IPS DF 6.9 (cell line): ENCODE measurements around the gene FIBCD1.
"Not testable (repeated sequence)": the region's sequence is repeated elsewhere in the genome, so short reads cannot be mapped to it uniquely, and the experiment has no call there.

ENCODE experiments used
- DNase-seq: peaks from one replicate; pipeline ENCODE4 v3.0.0-alpha.2; 2013; ENCODE audit warnings: low read depth, low spot score
- H3K27ac ChIP-seq: one replicate; pipeline ENCODE4 v1.5.1; 2013; ENCODE audit warnings: low read length, control low read depth
- H3K27me3 ChIP-seq: 2 replicates; pipeline ENCODE4 v1.6.1; 2013; ENCODE audit warnings: mild to moderate bottlenecking, low read length; ENCODE audit not compliant: control insufficient read depth, insufficient read depth
- H3K36me3 ChIP-seq: 2 replicates; pipeline ENCODE4 v1.6.1; 2013; ENCODE audit warnings: low read length; ENCODE audit not compliant: control insufficient read depth, insufficient read depth
- H3K4me1 ChIP-seq: 2 replicates; pipeline ENCODE4 v1.6.1; 2013; ENCODE audit warnings: low read length; ENCODE audit not compliant: control insufficient read depth, insufficient read depth
- H3K4me3 ChIP-seq: 2 replicates; pipeline ENCODE4 v1.5.1; 2013; ENCODE audit warnings: mild to moderate bottlenecking, low read length
- H3K9me3 ChIP-seq: 2 replicates; pipeline ENCODE4 v1.6.1; 2013; ENCODE audit warnings: low read length, inconsistent platforms; ENCODE audit not compliant: control insufficient read depth, insufficient read depth
- WGBS: extraction: QIAGEN DNeasy Blood & Tissue Kit; methylation state at CpG from one replicate; pipeline ENCODE4 v1.1.7; 2013; ENCODE audit warnings: mixed read lengths, missing lambda C conversion rate; ENCODE audit not compliant: insufficient read length, insufficient coverage; 5-methylcytosine and 5-hydroxymethylcytosine counted together

FIBCD1 gene

DNA sequence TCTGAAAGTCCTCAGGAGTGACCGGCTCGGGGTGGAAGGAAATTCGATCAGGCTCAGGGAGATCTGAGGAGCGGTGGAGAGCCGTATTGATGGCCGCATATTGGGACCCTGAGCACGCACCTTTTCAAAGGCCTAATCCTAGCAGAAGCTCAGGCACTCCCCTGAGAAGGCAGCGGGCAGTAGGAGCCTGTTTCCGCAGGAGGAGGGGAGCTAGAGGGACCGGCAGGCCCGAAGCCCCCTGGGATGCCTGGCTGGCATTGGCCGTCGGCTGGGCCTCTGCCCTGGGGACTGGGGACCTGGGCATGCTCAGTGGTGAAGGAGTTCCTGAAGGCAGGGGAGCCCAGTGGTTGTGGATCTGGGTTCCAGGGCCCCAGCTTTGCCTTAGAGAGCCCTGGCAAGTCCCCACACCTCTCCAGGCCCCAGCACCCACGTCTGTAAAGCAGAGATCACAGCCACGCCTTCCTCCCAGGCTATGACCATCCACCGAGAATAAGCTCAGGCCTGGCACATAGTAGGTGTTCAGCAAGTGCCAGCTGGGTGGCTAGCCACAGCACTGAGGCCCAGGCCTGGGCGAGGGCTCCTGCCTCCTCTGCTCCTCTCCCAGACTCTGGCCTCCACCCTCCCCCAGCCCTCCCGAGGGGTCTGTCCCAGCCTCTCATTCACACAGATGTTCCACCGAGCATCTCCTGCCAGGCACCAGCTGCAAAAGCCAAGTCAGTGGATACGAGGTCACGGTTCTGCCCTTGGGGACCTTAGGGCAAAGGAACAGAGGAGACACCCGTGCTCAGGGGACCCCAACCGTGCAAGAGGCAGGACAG is 25.2 kb downstream of the FIBCD1 start:
- H3K9me3 ChIP-seq, result no peaks in the 10 kb centered on the region
- no peak for DNase-seq
- no CpG with 5 or more reads among the region's 23 CpGs for WGBS
- no peaks in the 10 kb centered on the region for H3K27me3 ChIP-seq
- no peak overlapping the region for H3K27ac ChIP-seq
- peaks cover 1% of the 10 kb centered on the region; the same call in 1 of the 2 replicates for H3K4me1 ChIP-seq
- H3K36me3 ChIP-seq, result no peaks in the 10 kb centered on the region
- H3K4me3 ChIP-seq, result no peak overlapping the region

DNA sequence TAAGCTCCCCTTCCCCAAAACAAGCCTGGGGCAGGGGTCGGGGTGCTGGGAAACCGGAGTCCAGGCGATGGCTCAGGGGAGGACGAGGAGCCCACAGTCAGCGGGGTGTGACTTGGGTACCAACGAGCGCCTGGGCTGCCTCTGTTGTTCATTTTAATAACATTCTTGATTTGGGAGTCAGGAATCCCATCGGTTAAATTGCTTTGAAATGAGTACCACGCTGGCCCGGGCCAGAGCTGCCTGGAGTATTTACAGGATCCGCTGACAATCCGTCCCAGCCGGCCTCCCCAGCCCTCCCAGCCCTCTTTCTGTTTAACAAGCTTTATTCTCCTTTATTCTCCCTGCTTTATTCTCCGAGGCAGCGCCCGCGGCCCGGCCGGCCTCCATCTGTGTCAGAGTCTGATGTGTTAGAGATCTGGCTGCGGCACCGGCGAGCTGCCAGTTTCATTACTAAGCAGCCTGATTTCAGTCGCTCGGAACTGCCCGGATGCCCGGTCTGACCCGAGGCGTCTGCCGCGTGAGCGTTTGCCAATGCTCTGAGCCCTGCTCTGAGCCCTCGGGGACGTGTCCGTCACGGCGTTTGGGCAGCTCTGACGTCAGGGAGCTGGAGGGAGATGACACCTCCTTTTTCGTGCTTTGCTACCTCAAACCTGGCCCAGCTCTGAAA is 26.0 kb downstream of the FIBCD1 start:
- no peaks in the 10 kb centered on the region for H3K9me3 ChIP-seq
- WGBS, result no CpG with 5 or more reads among the region's 38 CpGs
- DNase-seq, result no peak
- no peaks in the 10 kb centered on the region for H3K27me3 ChIP-seq
- H3K4me1 ChIP-seq, result peaks cover 1% of the 10 kb centered on the region; the same call in 1 of the 2 replicates
- no peak overlapping the region for H3K4me3 ChIP-seq
- H3K36me3 ChIP-seq, result no peaks in the 10 kb centered on the region
- no peak overlapping the region for H3K27ac ChIP-seq

DNA sequence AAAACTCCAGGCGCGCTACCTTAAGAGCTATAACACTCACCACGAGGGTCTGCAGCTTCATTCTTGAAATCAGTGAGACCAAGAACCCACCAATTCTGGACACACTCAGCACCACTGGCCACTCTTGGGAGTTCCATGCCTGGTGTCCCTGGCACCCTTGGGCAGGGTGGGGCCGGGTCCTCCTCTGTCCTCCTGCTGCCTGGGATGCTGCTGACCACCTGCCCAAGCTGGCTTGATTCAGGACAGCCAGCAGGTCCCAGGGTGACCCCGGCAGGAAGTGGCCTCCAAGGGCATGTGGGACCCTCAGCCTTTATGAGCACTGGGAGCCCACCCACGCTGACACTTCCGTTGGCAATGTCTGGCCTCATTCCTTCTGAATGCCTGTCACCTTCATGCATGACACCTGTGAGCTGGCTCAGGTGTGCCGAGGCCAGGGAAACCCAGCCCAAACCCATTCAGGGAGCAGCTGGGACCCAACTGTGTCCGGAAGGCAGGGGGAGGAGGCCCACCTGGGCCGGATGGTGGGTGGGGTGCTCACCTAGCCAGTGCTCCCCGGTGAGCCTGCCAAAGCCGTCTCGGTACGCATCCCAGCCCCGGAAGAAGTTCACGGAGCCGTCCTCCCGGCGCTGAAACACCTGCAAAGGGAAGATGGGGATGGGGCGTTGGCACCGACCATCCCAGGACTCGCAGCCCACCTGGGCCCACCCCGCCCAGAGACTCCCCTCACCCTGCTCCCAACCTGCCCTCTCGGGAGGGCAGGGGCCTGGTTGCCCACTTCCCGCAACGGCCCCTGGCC is 27.6 kb downstream of the FIBCD1 start:
- DNase-seq, result no peak
- H3K9me3 ChIP-seq, result no peaks in the 10 kb centered on the region
- H3K27ac ChIP-seq, result no peak overlapping the region
- no peaks in the 10 kb centered on the region for H3K27me3 ChIP-seq
- H3K4me1 ChIP-seq, result peaks cover 1% of the 10 kb centered on the region; the same call in 1 of the 2 replicates
- H3K4me3 ChIP-seq, result no peak overlapping the region
- WGBS, result no CpG with 5 or more reads among the region's 26 CpGs
- H3K36me3 ChIP-seq, result no peaks in the 10 kb centered on the region

DNA sequence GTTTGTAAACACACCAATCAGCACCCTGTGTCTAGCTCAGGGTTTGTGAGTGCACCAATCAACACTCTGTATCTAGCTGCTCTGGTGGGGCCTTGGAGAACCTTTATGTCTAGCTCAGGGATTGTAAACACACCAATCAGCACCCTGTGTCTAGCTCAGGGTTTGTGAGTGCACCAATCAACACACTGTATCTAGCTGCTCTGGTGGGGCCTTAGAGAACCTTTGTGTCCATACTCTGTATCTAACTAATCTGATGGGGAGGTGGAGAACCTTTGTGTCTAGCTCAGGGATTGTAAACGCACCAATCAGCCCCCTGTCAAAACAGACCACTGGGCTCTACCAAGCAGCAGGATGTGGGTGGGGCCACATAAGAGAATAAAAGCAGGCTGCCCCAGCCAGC is 28.4 kb downstream of the FIBCD1 start:
- WGBS, result no CpG with 5 or more reads among the region's 1 CpG
- not testable (repeated sequence) for H3K4me3 ChIP-seq, H3K9me3 ChIP-seq, H3K36me3 ChIP-seq, H3K27me3 ChIP-seq, H3K4me1 ChIP-seq, H3K27ac ChIP-seq, DNase-seq

DNA sequence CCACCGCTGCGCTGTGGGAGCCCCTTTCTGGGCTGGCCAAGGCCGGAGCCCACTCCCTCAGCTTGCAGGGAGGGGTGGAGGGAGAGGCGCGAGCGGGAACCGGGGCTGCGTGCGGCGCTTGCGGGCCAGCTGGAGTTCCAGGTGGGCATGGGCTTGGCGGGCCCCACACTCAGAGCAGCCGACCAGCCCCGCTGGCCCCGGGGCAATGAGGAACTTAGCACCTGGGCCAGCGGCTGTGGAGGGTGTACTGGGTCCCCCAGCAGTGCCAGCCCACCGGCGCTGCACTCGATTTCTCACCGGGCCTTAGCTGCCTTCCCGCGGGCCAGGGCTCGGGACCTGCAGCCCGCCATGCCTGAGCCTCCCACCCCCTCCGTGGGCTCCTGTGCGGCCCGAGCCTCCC is 29.0 kb downstream of the FIBCD1 start:
- H3K4me1 ChIP-seq, H3K27me3 ChIP-seq, H3K4me3 ChIP-seq, H3K9me3 ChIP-seq, DNase-seq, H3K36me3 ChIP-seq, H3K27ac ChIP-seq: not testable (repeated sequence)
- no CpG with 5 or more reads among the region's 27 CpGs for WGBS

DNA sequence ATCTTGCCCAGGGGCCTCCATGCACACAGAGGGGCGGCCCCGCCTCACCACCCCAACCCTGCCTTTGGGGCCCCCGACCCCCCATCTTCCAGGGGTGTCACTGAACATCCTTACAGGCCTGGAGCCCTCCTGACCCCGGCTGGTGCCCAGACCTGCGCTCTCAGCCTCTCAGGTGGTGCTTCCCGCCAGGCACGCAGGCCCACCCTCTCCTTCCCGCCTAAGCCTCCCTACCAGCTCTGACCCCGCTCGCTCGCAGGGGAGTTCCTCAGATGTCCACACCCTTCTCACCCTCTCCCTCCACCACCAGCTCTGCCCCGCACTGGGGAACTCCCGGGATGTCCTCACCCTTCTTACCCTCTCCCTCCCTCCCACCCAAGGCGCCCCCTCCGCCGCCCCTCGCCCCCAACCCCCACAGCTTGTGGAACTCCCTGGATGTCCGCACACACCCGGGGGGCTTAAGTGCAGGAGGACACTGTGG is 30.1 kb downstream of the FIBCD1 start:
- Histone ChIP-seq H3K4me1 (peaks cover under 1% of the 10 kb centered on the region; the same call in 1 of the 2 replicates), H3K27ac (no peak overlapping the region), H3K9me3 (no peaks in the 10 kb centered on the region), H3K36me3 (no peaks in the 10 kb centered on the region), H3K27me3 (no peaks in the 10 kb centered on the region), H3K4me3 (no peak overlapping the region)
- no CpG with 5 or more reads among the region's 19 CpGs for WGBS
- no peak for DNase-seq

DNA sequence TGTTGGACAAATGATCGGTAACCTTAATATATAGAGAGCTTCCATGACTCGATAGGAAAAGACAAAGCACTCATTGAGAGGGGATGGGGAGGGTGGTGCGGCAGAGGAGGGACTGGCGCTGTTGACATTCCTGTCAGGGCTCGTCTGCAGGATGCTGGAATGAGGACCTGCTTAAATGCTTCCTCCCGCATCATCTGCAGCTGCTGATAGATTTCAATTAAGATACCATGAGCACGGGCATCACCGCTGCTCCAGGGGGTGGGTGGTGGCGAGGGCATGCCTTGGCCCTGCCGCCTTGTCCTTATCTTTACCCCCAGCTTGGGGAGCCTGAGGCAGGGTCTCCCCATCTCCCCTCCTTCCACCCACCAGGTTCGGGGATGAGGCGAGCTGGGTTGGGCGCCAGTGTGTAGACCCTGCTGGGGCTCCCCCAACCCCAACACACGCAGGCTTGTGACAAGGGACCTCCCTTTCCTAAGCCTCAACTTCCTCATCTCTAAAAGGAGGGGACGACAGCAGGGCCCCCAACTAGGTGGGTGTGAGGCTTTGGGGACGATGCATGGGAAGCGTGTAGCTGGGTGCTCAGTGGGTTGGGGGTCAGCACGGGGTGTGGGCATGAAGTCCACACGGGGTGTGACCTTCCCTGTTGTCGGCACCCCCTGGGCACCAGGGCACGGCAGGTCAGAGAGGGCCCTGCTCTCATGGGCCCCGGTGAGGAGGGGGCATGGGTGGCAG is 30.7 kb downstream of the FIBCD1 start:
- Histone ChIP-seq H3K27me3 (no peaks in the 10 kb centered on the region), H3K27ac (no peak overlapping the region)
- WGBS, result no CpG with 5 or more reads among the region's 22 CpGs

DNA sequence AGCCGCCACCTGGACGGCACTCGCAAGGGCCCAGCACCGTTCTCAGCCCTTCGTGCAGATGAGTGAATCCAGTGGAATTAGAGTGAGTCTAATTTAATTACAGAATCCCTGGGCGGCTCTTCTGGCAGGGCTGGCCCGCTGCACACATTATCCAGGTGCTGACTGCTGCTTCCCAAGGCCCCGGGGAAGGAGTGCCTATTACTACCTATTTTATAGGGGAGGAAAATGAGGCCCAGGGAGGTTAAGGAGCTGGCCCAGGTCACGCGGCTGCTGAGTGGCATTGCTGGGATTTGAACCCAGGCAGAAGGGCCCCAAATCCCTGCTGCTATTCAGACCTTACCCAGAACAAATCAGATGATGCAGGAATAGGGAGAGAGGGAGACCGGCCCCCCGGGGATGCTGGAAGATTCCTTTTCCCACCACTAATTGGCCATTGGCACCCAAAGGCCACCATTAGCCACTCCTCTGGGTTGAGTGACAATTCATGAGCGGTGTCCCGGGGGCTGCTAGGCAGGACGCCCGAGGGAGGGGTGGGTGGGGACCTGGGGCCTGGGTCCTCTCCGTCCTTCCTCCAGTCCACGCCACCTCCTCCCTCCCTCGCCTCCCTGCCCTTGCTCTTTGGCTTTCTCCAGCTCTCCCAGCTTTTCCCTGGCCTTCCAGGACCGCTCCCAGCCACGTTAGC is 32.2 kb downstream of the FIBCD1 start:
- WGBS, result no CpG with 5 or more reads among the region's 21 CpGs
- no peak for DNase-seq
- no peak overlapping the region for H3K4me3 ChIP-seq
- no peaks in the 10 kb centered on the region for H3K27me3 ChIP-seq
- H3K27ac ChIP-seq, result no peak overlapping the region
- no peaks in the 10 kb centered on the region; the same call in 1 of the 2 replicates for H3K4me1 ChIP-seq
- H3K36me3 ChIP-seq, result no peaks in the 10 kb centered on the region
- no peaks in the 10 kb centered on the region for H3K9me3 ChIP-seq

More for the DNA sequence above, 30.7 kb downstream of the FIBCD1 start:
- H3K36me3 ChIP-seq, result no peaks in the 10 kb centered on the region
- DNase-seq, result no peak
- no peaks in the 10 kb centered on the region for H3K9me3 ChIP-seq
- no peak overlapping the region for H3K4me3 ChIP-seq
- H3K4me1 ChIP-seq, result no peaks in the 10 kb centered on the region; the same call in 1 of the 2 replicates

DNA sequence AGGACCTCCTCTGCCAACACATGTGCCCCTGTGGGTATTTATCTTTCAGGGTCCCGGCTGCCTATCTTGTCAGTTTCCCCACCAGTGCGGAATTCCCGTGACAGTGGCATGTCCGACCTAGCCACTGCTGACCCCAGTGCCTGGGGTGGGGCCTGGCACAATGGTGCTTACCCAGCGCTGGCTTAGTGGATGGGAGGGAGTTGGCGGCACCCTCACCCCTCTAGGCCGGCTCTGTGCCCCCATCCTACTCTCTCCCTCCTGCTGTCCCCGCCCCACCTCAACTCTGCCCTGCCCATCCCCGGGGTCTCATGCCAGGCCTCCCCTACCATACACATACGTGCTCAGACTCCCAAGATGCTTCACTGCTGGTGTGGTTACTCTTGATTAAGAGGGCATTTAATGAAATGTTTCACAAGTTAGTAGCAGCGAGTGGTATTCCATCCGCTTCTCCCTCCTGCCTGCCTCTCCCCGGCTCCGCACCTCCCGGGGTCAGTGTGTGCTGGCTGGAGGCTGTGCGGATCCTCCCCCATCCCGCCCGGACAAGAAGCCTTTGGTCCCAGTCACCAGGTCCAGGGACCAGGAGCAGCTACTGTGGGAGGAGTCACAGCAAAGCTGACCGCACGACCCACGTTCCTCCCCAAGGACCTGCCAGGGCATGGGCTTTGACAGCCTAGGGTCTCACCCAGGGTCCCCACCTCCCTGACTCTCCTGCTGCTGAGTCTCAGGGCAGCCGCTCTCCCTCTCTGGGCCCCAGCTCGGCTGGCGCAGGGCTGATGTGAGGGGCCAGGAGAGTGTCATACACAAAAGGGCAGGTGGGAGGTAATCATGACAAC is 32.9 kb downstream of the FIBCD1 start:
- H3K4me1 ChIP-seq, result no peaks in the 10 kb centered on the region; the same call in 1 of the 2 replicates
- no peaks in the 10 kb centered on the region for H3K36me3 ChIP-seq
- no peak overlapping the region for H3K27ac ChIP-seq
- no CpG with 5 or more reads among the region's 24 CpGs for WGBS
- no peaks in the 10 kb centered on the region for H3K9me3 ChIP-seq
- H3K4me3 ChIP-seq, result no peak overlapping the region
- no peak for DNase-seq
- H3K27me3 ChIP-seq, result no peaks in the 10 kb centered on the region
